Measurements from ENCODE around the gene RPS28. TPM values are rescaled to one million over a fixed set of nuclear protein-coding genes. Genes with fewer than 3 reads are reported as not detected.
A peak's percentile ranks its signal among the peaks of the same experiment; 100 is the strongest.
"Not testable (repeated sequence)": the region's sequence is repeated elsewhere in the genome, so short reads cannot be mapped to it uniquely, and the experiment has no call there.

Gene RPS28
- total RNA-seq, 4 donors from 2014 or later: 248 to 436 (median 313) TPM

DNA sequence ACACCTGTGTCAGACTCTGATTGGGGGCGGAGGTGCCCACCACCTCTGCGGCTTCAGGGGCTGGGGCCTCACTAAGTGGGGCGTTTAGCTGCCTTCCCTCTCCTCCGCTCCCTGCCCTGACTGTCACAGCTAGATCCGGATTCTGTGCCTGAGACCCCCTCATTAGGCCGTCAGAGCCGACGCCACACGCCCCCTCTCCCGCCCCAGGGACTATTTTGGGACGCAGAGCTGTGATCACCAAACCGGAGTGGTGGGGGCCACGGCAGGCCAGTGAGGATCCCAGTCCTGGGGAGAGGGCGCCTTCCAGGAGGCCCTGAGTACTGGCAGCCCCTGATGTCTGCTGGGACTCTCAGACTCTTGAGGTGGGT, 21.0 kb downstream of the RPS28 start:
- H3K9me3 ChIP-seq: no peaks in the 10 kb centered on the region
- peaks cover 3 to 9% of the 10 kb centered on the region in 2 donors for H3K4me1 ChIP-seq
- in situ Hi-C loops (cut with MboI; ENCODE audit: low sequenced_read_pairs in 4 of 4): no loop called here
- peaks cover 5 to 24% (median 18%) of the 10 kb centered on the region in 3 donors for H3K27me3 ChIP-seq
- H3K4me3 ChIP-seq: peak overlapping the region; percentile 59 to 68 (median 64)
- peak overlapping the region; percentile 79 to 90 (median 85) for H3K27ac ChIP-seq
- H3K36me3 ChIP-seq: no peaks in the 10 kb centered on the region
- TF ChIP-seq POLR2A (IDR thresholded peaks at IDR 0.05): no peak
- TF ChIP-seq, protein P1, sequence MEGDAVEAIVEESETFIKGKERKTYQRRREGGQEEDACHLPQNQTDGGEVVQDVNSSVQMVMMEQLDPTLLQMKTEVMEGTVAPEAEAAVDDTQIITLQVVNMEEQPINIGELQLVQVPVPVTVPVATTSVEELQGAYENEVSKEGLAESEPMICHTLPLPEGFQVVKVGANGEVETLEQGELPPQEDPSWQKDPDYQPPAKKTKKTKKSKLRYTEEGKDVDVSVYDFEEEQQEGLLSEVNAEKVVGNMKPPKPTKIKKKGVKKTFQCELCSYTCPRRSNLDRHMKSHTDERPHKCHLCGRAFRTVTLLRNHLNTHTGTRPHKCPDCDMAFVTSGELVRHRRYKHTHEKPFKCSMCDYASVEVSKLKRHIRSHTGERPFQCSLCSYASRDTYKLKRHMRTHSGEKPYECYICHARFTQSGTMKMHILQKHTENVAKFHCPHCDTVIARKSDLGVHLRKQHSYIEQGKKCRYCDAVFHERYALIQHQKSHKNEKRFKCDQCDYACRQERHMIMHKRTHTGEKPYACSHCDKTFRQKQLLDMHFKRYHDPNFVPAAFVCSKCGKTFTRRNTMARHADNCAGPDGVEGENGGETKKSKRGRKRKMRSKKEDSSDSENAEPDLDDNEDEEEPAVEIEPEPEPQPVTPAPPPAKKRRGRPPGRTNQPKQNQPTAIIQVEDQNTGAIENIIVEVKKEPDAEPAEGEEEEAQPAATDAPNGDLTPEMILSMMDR (IDR thresholded peaks at IDR 0.05 in 4 of 5, conservative IDR thresholded peaks at IDR 0.05 in 1 of 5): no peak
- intact Hi-C loops (cut with DNase I; ENCODE audit: low total_unique reads): no loop called here
- DNase-seq (no peak), ATAC-seq (no peak)

DNA sequence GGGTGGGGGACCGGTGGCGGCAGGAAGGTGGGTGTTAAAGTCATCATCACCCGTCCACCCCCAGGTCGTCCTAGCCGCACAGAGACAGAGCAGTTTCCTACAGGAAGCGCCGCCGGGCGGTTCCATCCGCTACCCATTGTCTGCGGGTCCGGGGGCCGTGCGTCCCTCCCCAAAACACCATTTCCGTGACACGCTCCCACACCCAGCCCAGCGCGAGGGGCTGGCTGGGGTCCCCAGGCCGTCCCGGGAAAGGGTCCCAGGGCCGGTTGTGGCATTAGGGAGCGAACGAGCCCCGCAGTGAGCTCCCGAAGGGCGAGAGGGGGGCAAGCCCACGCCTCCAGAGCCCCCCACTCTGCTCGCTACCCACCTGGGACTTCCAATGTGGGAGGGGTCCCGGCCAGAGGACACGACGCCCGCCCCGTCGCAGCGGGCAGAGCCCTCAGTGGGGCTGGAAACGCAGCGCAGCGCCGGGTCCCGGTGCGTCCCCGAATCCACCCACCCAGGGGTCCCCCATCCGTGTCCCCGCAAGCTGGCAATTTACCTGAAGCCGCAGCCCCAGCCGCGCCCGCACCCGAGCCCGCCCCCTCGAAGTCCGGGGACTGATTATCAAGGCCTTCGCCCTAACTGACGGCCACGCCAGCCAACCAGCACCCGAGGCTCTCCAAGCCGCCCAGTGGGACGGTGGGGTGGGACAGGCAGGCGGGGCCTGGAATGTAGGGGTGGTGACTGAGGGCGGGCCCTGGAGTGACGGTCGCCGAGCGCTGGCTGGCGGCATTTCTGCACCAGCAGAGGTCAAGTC, 21.6 kb downstream of the RPS28 start, which contains the start of gene KANK3:
TSS of gene KANK3 (minus strand) at position 579 of the 799 bp plus-strand sequence. CDS start 5,434 bp downstream, outside the sequence.
- Histone ChIP-seq H3K4me1 (peaks cover 3 to 14% of the 10 kb centered on the region in 2 donors), H3K27me3 (peaks cover 5 to 21% (median 18%) of the 10 kb centered on the region in 3 donors), H3K4me3 (peak within 1 kb of the TSS; percentile 59 to 68 (median 64)), H3K36me3 (no peaks in the 10 kb centered on the region), H3K9me3 (no peaks in the 10 kb centered on the region), H3K27ac (peak within 1 kb of the TSS; percentile 79 to 90 (median 85))
- TF ChIP-seq POLR2A (IDR thresholded peaks at IDR 0.05): peak; percentile 67 to 82
- TF ChIP-seq, protein P1 (IDR thresholded peaks at IDR 0.05 in 4 of 5, conservative IDR thresholded peaks at IDR 0.05 in 1 of 5): no peak
- DNase-seq (peak; percentile 80 to 86), ATAC-seq (peak; percentile 80 to 85)
- intact Hi-C loops (cut with DNase I; ENCODE audit: low total_unique reads): no loop called here
- in situ Hi-C loops (cut with MboI; ENCODE audit: low sequenced_read_pairs in 4 of 4): no loop called here

DNA sequence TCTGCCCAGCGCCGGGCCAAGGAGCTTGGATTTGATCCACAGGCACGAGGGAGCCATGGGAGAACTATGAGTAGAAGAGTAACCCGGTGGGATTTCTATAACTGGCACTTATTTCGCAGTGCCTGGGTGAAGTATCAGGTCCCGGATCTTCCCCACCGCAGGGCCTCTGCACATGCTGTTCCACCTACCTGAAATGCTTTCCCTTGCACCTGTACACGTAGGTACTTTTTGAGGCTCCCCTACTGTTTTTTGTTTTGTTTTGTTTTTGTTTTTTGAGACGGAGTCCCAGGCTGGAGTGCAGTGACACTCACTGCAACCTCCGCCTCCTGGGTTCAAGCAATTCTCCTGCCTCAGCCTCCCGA, 22.2 kb downstream of the RPS28 start:
- H3K9me3 ChIP-seq: no peaks in the 10 kb centered on the region
- no peak for TF ChIP-seq POLR2A (IDR thresholded peaks at IDR 0.05)
- TF ChIP-seq, protein P1 (IDR thresholded peaks at IDR 0.05 in 4 of 5, conservative IDR thresholded peaks at IDR 0.05 in 1 of 5): no peak
- DNase-seq: no peak
- H3K4me3 ChIP-seq: peak overlapping the region; percentile 59 to 68 (median 64)
- no peak for ATAC-seq
- H3K27ac ChIP-seq: peak overlapping the region in 3 of 4 donors; percentile 44 to 86 (median 55)
- intact Hi-C loops (cut with DNase I; ENCODE audit: low total_unique reads) (no loop called here), in situ Hi-C loops (cut with MboI; ENCODE audit: low sequenced_read_pairs in 4 of 4) (no loop called here)
- peaks cover 5 to 18% (median 17%) of the 10 kb centered on the region in 3 donors for H3K27me3 ChIP-seq
- H3K36me3 ChIP-seq: no peaks in the 10 kb centered on the region
- peaks cover 3 to 20% of the 10 kb centered on the region in 2 donors for H3K4me1 ChIP-seq

DNA sequence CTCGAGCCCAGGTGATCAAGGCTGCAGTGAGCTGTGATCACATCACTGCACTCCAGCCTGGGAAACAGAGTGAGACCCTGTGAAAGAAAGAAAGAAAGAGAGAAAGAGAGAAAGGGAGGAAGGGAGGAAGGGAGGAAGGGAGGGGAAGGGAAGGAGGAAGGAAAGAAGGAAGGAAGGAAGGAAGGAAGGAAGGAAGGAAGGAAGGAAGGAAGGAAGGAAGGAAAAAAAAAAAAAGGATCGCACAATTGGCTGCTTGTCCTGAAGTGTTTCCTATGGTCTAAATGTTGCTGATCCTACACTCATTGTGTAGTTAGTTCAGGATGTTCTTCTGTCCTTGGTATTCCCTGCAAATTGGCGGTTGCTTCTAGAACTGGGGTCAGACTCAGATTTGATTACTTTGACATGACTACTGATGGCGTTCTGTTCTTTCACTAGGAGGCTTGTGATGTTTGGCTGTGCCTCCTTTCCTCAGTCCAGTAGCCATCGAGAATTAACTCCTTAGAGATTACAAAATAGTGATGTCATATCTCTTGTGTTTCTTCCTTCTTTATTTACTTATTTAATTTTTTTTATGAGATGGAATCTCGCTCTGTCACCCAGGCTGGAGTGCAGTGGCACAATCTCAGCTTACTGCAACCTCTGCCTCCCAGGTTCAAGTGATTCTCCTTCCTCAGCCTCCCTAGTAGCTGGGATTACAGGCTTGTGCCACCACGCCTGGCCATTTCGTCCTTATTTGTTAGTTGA, 28.5 kb downstream of the RPS28 start:
- DNase-seq, H3K36me3 ChIP-seq, H3K27me3 ChIP-seq, H3K9me3 ChIP-seq, H3K4me3 ChIP-seq, ATAC-seq: not testable (repeated sequence)
- Histone ChIP-seq H3K27ac (peak overlapping the region in 1 of 4 donors; percentile 1), H3K4me1 (peaks cover 5 to 27% of the 10 kb centered on the region in 2 donors)
- intact Hi-C loops (cut with DNase I; ENCODE audit: low total_unique reads): loop anchor here (5.0 kb wide), 1 partner anchor 228 kb away; the partner anchor contains the start of gene MYO1F
- in situ Hi-C loops (cut with MboI; ENCODE audit: low sequenced_read_pairs in 4 of 4): loop anchor here in 3 of 4 donors (5.0 to 10.0 kb wide), 3 partner anchors 48 to 155 kb away; partner anchors contain the start of gene PRAM1 (in 2 of the 3)
